ENCODE measurements around the gene GALNT2. TPM values are rescaled to one million over a fixed set of nuclear protein-coding genes. Genes with fewer than 3 reads are reported as not detected.

GALNT2 gene
- total and polyA plus RNA-seq, 3 donors from 2014 or later, result 63.0 to 135 (median 114) TPM

DNA sequence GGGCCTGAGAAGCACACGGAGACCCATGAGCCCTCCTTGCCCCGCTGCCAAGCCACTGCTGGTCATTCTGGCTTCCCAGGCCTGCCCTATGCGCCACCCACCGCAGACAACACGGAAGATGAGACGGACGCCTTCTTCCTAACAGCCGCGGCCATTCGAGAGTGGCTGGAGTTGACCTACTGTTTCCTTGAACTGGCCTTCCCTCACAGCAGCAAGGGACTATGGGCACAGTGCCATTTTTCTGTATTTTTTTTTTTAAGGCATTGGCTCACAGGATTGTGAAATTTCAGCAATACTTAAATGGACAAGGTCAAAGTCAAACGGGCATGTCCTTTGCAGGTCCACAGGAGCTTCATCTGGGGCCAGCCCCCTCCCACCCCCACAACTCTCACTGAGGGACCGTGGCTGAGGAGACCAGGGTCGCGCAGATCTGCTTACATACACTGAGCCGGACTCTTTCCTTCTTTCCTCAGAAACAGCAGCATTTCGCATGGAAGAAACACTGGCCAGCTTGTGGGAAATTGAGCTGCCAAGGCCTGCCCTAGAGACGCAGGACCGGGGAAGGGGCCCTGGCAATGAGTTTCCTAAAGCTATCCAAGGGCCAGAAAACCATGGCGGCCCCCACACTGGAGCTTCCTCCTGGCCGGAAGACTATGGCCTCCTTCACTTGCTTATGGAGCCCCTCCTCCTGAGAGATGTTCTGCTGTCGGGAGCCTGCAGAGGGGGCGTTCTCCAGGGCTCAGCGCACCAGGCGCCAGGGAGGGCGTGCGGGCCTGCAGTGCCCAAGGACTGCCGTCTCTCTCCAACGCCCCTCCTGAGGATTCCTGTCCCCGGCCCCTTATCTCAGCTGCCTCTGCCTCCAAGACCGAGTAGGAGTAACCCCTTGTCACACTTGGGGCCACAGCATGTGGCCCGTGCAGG is 260.2 kb downstream of the GALNT2 start:
- H3K4me1 ChIP-seq, result no peaks in the 10 kb centered on the region
- TF ChIP-seq POLR2A (IDR thresholded peaks at IDR 0.05), result no peak
- TF ChIP-seq, protein P1, sequence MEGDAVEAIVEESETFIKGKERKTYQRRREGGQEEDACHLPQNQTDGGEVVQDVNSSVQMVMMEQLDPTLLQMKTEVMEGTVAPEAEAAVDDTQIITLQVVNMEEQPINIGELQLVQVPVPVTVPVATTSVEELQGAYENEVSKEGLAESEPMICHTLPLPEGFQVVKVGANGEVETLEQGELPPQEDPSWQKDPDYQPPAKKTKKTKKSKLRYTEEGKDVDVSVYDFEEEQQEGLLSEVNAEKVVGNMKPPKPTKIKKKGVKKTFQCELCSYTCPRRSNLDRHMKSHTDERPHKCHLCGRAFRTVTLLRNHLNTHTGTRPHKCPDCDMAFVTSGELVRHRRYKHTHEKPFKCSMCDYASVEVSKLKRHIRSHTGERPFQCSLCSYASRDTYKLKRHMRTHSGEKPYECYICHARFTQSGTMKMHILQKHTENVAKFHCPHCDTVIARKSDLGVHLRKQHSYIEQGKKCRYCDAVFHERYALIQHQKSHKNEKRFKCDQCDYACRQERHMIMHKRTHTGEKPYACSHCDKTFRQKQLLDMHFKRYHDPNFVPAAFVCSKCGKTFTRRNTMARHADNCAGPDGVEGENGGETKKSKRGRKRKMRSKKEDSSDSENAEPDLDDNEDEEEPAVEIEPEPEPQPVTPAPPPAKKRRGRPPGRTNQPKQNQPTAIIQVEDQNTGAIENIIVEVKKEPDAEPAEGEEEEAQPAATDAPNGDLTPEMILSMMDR (IDR thresholded peaks at IDR 0.05), result no peak
- no peaks in the 10 kb centered on the region for H3K9me3 ChIP-seq
- intact Hi-C loops (cut with DNase I; ENCODE audit: low total_unique reads), result no loop called here
- H3K27me3 ChIP-seq, result no peaks in the 10 kb centered on the region
- no peak for DNase-seq
- 60 to 78% methylated on average over 26 to 31 of the region's 31 CpGs for WGBS, 2 donors
- no peak overlapping the region for H3K4me3 ChIP-seq
- H3K27ac ChIP-seq, result no peak overlapping the region
- H3K36me3 ChIP-seq (ENCODE audit: low read depth, missing control alignments), result no peaks in the 10 kb centered on the region

DNA sequence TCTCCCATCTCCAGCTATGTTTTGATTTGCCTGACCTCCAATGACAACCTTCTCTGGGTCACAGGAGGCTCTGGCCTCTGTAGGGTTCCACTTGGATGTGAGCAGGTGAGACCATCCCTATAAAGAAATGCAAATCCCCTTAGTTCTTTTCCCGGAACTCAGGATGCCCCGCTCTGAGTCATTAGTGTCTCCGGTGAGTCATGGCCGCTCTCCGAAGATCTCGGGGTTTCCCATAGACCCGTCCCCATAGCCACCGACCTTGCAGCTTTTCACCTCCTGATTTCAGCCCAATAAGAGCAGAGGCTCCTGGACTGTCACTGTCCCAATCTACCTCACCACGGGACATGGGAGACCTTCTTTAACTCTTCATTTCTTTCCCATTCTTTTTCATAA is 260.9 kb downstream of the GALNT2 start:
- Histone ChIP-seq H3K9me3 (no peaks in the 10 kb centered on the region), H3K36me3 (ENCODE audit: low read depth, missing control alignments) (no peaks in the 10 kb centered on the region), H3K4me1 (no peaks in the 10 kb centered on the region), H3K27ac (no peak overlapping the region), H3K4me3 (no peak overlapping the region), H3K27me3 (no peaks in the 10 kb centered on the region)
- 90 to 93% methylated on average over 9 of the region's 9 CpGs for whole genome bisulfite sequencing, 2 donors
- intact Hi-C loops (cut with DNase I; ENCODE audit: low total_unique reads), result no loop called here
- no peak for TF ChIP-seq POLR2A (IDR thresholded peaks at IDR 0.05)
- TF ChIP-seq, protein P1 (IDR thresholded peaks at IDR 0.05), result no peak
- no peak for DNase-seq

DNA sequence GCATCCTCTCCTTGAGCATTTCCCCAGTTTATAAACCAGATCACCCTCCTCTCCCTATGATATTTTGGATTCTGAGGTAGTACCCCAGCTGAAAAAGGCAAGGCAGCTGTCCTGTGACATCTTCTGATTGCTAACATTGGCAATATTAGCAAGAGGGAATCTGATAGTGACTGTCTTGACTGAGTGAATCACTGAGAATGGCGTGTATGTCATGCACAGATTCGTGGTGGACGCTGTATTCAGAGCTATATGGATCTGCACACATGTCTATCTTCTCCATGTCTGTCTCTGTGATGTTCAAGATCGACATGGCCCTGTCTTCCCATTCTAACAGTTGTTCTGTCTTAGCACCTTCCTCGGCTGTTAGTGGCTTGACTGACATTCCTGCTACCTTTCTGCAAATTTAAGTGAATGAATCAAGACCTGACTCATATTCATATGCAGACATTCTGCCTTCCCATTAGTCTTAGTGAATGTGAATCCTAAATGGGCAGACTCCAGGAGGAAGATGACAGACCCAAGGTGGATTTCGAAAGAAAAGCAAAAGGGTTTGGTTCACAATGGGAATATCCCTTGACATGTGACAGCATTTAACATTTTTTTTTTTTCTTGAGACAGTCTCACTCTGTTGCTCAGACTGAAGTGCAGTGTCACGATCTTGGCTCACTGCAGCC is 261.4 kb downstream of the GALNT2 start:
- whole genome bisulfite sequencing, 2 donors, result 94 to 96% methylated on average over 7 of the region's 7 CpGs
- no peaks in the 10 kb centered on the region for H3K36me3 ChIP-seq (ENCODE audit: low read depth, missing control alignments)
- no peak for DNase-seq
- no peaks in the 10 kb centered on the region for H3K4me1 ChIP-seq
- no peak for TF ChIP-seq POLR2A (IDR thresholded peaks at IDR 0.05)
- TF ChIP-seq, protein P1 (IDR thresholded peaks at IDR 0.05), result no peak
- intact Hi-C loops (cut with DNase I; ENCODE audit: low total_unique reads), result no loop called here
- no peaks in the 10 kb centered on the region for H3K27me3 ChIP-seq
- no peak overlapping the region for H3K27ac ChIP-seq
- H3K9me3 ChIP-seq, result no peaks in the 10 kb centered on the region
- H3K4me3 ChIP-seq, result no peak overlapping the region

DNA sequence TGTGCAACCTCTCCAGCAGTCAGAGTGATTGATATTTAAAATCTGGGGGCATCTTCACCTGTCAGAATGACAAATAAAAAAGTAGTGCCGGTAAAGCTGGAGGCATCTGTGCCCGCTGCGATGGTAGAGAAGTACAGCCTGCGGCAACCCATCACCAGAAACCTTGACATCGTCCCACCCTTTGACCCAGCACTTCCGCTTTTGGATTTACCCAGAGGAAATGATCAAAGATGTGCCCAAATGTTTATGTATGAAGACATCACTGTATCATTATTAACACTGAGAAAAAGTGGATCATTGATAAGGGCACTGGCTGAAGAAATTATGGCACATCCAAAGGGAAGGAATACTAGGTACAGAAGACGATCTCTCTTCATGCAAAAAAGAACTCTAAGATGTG is 263.1 kb downstream of the GALNT2 start:
- no peak for TF ChIP-seq POLR2A (IDR thresholded peaks at IDR 0.05)
- TF ChIP-seq, protein P1 (IDR thresholded peaks at IDR 0.05), result no peak
- intact Hi-C loops (cut with DNase I; ENCODE audit: low total_unique reads), result no loop called here
- no peaks in the 10 kb centered on the region for H3K27me3 ChIP-seq
- no peaks in the 10 kb centered on the region for H3K36me3 ChIP-seq (ENCODE audit: low read depth, missing control alignments)
- H3K4me1 ChIP-seq, result no peaks in the 10 kb centered on the region
- DNase-seq, result no peak
- no peak overlapping the region for H3K27ac ChIP-seq
- WGBS, 2 donors, result 94 to 97% methylated on average over 7 of the region's 7 CpGs
- no peaks in the 10 kb centered on the region for H3K9me3 ChIP-seq
- H3K4me3 ChIP-seq, result no peak overlapping the region
